HepG2 (cell line): ENCODE measurements around the gene ANTKMT. TPM values are rescaled to one million over a fixed set of nuclear protein-coding genes. Genes with fewer than 3 reads are reported as not detected.

Experiments used
- FUBP1 ChIP-seq: sonication (generic); formaldehyde crosslinking; IDR thresholded peaks from 2 replicates; pipeline ENCODE4 v1.5.1; 2020; ENCODE audit warnings: missing genetic modification reagents, mild to moderate bottlenecking, borderline replicate concordance
- HNF4G ChIP-seq, 2 experiments: sonication (generic) in 1 of 2; formaldehyde crosslinking in 1 of 2; IDR thresholded peaks; 2 replicates each; pipeline versions ENCODE4 v1.4.0 to v1.6.1; 2011 to 2020; ENCODE audit warnings: borderline replicate concordance in 2 of 2, low read depth in 2 of 2, mild to moderate bottlenecking in 2 of 2, low read length in 1 of 2, missing genetic modification reagents in 1 of 2, moderate library complexity in 1 of 2
- KDM2A ChIP-seq: sonication (generic); formaldehyde crosslinking; IDR thresholded peaks from 2 replicates; pipeline ENCODE4 v1.4.0; 2020; ENCODE audit warnings: low read depth, missing genetic modification reagents, borderline replicate concordance
- KDM6A ChIP-seq: IDR thresholded peaks from 2 replicates; pipeline ENCODE4 v1.6.1; 2016; ENCODE audit warnings: low read depth
- NR2F1 ChIP-seq, 2 experiments: fragments of 450-650 bp in 1 of 2; formaldehyde crosslinking in 1 of 2; IDR thresholded peaks; 2 replicates each; pipeline versions ENCODE4 v1.5.0 to v1.6.1; 2016 to 2020; ENCODE audit warnings: mild to moderate bottlenecking in 1 of 2, missing compliant biosample characterization in 1 of 2, missing genetic modification reagents in 1 of 2, moderate library complexity in 1 of 2
- PAXIP1 ChIP-seq: sonication (generic); formaldehyde crosslinking; conservative IDR thresholded peaks from 2 replicates; pipeline ENCODE4 v1.4.0; 2020; ENCODE audit warnings: mild to moderate bottlenecking, missing genetic modification reagents, moderate library complexity
- POLR2AphosphoS2 ChIP-seq: IDR thresholded peaks from 2 replicates; pipeline ENCODE4 v1.6.1; 2011; ENCODE audit warnings: low read depth, low read length, improper control_type of control experiment
- RFX3 ChIP-seq: IDR thresholded peaks from 2 replicates; pipeline ENCODE4 v1.6.1; 2016; ENCODE audit warnings: missing biosample characterization, missing genetic modification reagents
- RXRB ChIP-seq: IDR thresholded peaks from 2 replicates; pipeline ENCODE4 v1.6.1; 2016; ENCODE audit warnings: borderline replicate concordance, missing genetic modification reagents, missing compliant biosample characterization
- SAP130 ChIP-seq: IDR thresholded peaks from 2 replicates; pipeline ENCODE4 v1.6.1; 2016; ENCODE audit warnings: low read depth
- U2AF2 ChIP-seq: fragments of 200-400 bp; formaldehyde crosslinking; IDR thresholded peaks from 2 replicates; pipeline ENCODE4 v1.6.1; 2017; ENCODE audit warnings: low read depth, mild to moderate bottlenecking, low read length
- ZBTB7A ChIP-seq: sonication (generic); formaldehyde crosslinking; IDR thresholded peaks from 2 replicates; pipeline ENCODE4 v1.8.0; 2022; ENCODE audit warnings: mild to moderate bottlenecking, missing genetic modification reagents
- ZMAT5 ChIP-seq: sonication (generic); formaldehyde crosslinking; IDR thresholded peaks from 2 replicates; pipeline ENCODE4 v1.5.0; 2020; ENCODE audit warnings: mild to moderate bottlenecking, low read depth, missing genetic modification reagents, borderline replicate concordance
- ZNF350 ChIP-seq: sonication (generic); formaldehyde crosslinking; IDR thresholded peaks from 2 replicates; pipeline ENCODE4 v1.4.0; 2020; ENCODE audit warnings: mild to moderate bottlenecking, low read depth, missing genetic modification reagents, borderline replicate concordance
- ZNF484 ChIP-seq: sonication (generic); formaldehyde crosslinking; IDR thresholded peaks from 2 replicates; pipeline ENCODE4 v1.5.1; 2020; ENCODE audit warnings: mild to moderate bottlenecking, low read depth, missing genetic modification reagents, borderline replicate concordance
- ZNF501 ChIP-seq: sonication (generic); formaldehyde crosslinking; IDR thresholded peaks from 2 replicates; pipeline ENCODE4 v1.5.1; 2020; ENCODE audit warnings: mild to moderate bottlenecking, moderate library complexity, missing genetic modification reagents
- ZNF687 ChIP-seq: sonication (generic); formaldehyde crosslinking; IDR thresholded peaks from 2 replicates; pipeline ENCODE4 v1.5.1; 2020; ENCODE audit warnings: mild to moderate bottlenecking, missing genetic modification reagents, moderate library complexity
- ZSCAN21 ChIP-seq: sonication (generic); formaldehyde crosslinking; IDR thresholded peaks from 2 replicates; pipeline ENCODE4 v1.8.0; 2022; ENCODE audit warnings: mild to moderate bottlenecking, missing genetic modification reagents, moderate library complexity, borderline replicate concordance
- polyA plus RNA-seq, 8 experiments: library from polyadenylated mRNA; depleted of rRNA in 3 of 8; stranded (reverse) in 7 of 8; unstranded in 1 of 8; fragments of >200 nt; fragmentation: Illumina TruSeq in 4 of 8; extraction: Trizol in 4 of 8; gene quantifications; 2 replicates each; pipeline versions ENCODE4 v1.2.1 to v1.2.3, GENCODE V29; 2011 to 2016; ENCODE audit warnings: low read depth in 4 of 8, missing spikeins in 1 of 8, mixed read lengths in 1 of 8; ENCODE audit not compliant: insufficient read depth in 1 of 8
- total RNA-seq, 5 experiments: library from RNA; depleted of rRNA; stranded (reverse); fragments of >200 nt; fragmentation: Illumina TruSeq; extraction: Trizol; gene quantifications; 2 replicates each; pipeline ENCODE4 v1.2.3, GENCODE V29; 2016; ENCODE audit warnings: low read depth in 1 of 5

The ANTKMT gene
- total and polyA plus RNA-seq, 2 of the 13 experiments (the other 11 are each of a cell fraction or from before 2014, with no cell fraction given), result 7.5 to 47.8 TPM

- peak; percentile 80 for TF ChIP-seq RFX3
- no peak for TF ChIP-seq POLR2AphosphoS2
- peak; percentile 8; the same call in 1 of the 2 replicates for TF ChIP-seq ZNF687 (CRISPR knock-in tag)
- TF ChIP-seq ZSCAN21 (CRISPR knock-in tag), result no peak
- peak; percentile 58; the same call in 1 of the 2 replicates for TF ChIP-seq SAP130 (CRISPR knock-in tag)
- TF ChIP-seq ZNF484 (CRISPR knock-in tag), result no peak
- TF ChIP-seq RXRB (CRISPR knock-in tag), result peak; percentile 46; the same call in 1 of the 2 replicates
- TF ChIP-seq FUBP1 (CRISPR knock-in tag), result no peak
- TF ChIP-seq ZNF501 (CRISPR knock-in tag), result peak; percentile 64; the same call in 1 of the 2 replicates
- TF ChIP-seq HNF4G (IDR thresholded peaks at IDR 0.05; ENCODE audit: borderline replicate concordance, low read depth, low read length), result peak; percentile 8; the same call in 1 of the 2 replicates
- no peak for TF ChIP-seq HNF4G (CRISPR knock-in tag; IDR thresholded peaks at IDR 0.05; ENCODE audit: borderline replicate concordance, low read depth)
- 0 out of 2 replicates have a peak, but pooled peaks have one; percentile 37 for TF ChIP-seq KDM6A (CRISPR knock-in tag)
- 0 out of 2 replicates have a peak, but pooled peaks have one; percentile 83 for TF ChIP-seq U2AF2
- no peak for TF ChIP-seq ZMAT5 (CRISPR knock-in tag)
- peak; percentile 65; the same call in 1 of the 2 replicates for TF ChIP-seq KDM2A (CRISPR knock-in tag)
- 0 out of 4 replicates have a peak, but pooled peaks have one; percentile 13 to 24 for TF ChIP-seq NR2F1 (CRISPR knock-in tag; IDR thresholded peaks at IDR 0.05)
- peak; percentile 30; the same call in 1 of the 2 replicates for TF ChIP-seq ZBTB7A (CRISPR knock-in tag)
- peak; percentile 32; the same call in 1 of the 2 replicates for TF ChIP-seq ZNF350 (CRISPR knock-in tag)
- peak; percentile 48 for TF ChIP-seq PAXIP1 (CRISPR knock-in tag)
These were observed 4.8 kb upstream of the ANTKMT start (continued) for GRCh38 chr16:716200-716568.
